Ovary (tissue), 9 donors: ENCODE data around the gene STK10. TPM values are rescaled to one million over a fixed set of nuclear protein-coding genes. Genes with fewer than 3 reads are reported as not detected.

Experiments
- DNase-seq, 5 donors: peaks; one replicate each; pipeline ENCODE4 v3.0.0-alpha.2; 2019 to 2020
- H3K27ac ChIP-seq, 2 donors: fragments of 200-600 bp; one replicate each; pipeline versions ENCODE4 v1.5.1 to v1.8.0; 2019 to 2022
- H3K27me3 ChIP-seq: fragments of 200-600 bp; one replicate; pipeline ENCODE4 v1.8.0; 2022
- H3K36me3 ChIP-seq: fragments of 200-600 bp; sonication (generic); one replicate; pipeline ENCODE4 v1.5.1; 2019
- H3K4me1 ChIP-seq: one replicate; pipeline ENCODE4 v1.8.1; 2013; ENCODE audit warnings: mild to moderate bottlenecking, moderate library complexity; ENCODE audit not compliant: insufficient read depth
- H3K4me3 ChIP-seq: fragments of 200-600 bp; sonication (generic); one replicate; pipeline ENCODE4 v1.5.1; 2017
- H3K9me3 ChIP-seq, 2 donors: fragments of 200-600 bp in 1 of 2; sonication (generic) in 1 of 2; one replicate each; pipeline versions ENCODE4 v1.5.1 to v1.8.1; 2013 to 2019; ENCODE audit warnings: mild to moderate bottlenecking in 1 of 2, moderate library complexity in 1 of 2
- EP300 ChIP-seq: sonication (generic); formaldehyde crosslinking; IDR thresholded peaks from one replicate; pipeline ENCODE4 v1.6.1; 2017; ENCODE audit warnings: antibody characterized with exemption
- POLR2A ChIP-seq: fragments of 450-650 bp; IDR thresholded peaks from one replicate; pipeline ENCODE4 v1.6.1; 2017; ENCODE audit warnings: antibody characterized with exemption, mild to moderate bottlenecking, moderate library complexity
- WGBS, 3 donors: extraction: QIAGEN DNeasy Blood & Tissue Kit in 1 of 3; methylation state at CpG; one replicate each; pipeline versions ENCODE4 v1.1.5 to v1.1.7; 2013 to 2017; 5-methylcytosine and 5-hydroxymethylcytosine counted together
- intact Hi-C, 4 donors: fragments of 100-400 bp; cut with DNase I; formaldehyde crosslinking; loops; one replicate each; pipeline versions ENCODE4 v1.11.0 to v1.15.1; 2022 to 2023
- polyA plus RNA-seq, 2 donors: library from polyadenylated mRNA; stranded (reverse); fragments of 200-250 nt in 1 of 2; fragments of 350-450 nt in 1 of 2; fragmentation: Illumina TruSeq in 1 of 2; extraction: RNeasy Lipid Tissue Mini Kit (QIAGEN cat#74804) in 1 of 2; gene quantifications; one replicate each; pipeline ENCODE4 v1.2.3, GENCODE V29; 2013 to 2014
- total RNA-seq, 7 donors: library from RNA; depleted of rRNA in 2 of 7; stranded (reverse); fragments of >200 nt in 2 of 7; fragmentation: NEBNext Ultra II Directional in 3 of 7; extraction: Animal tissue kit (Norgen Biotek cat#: 25700) in 3 of 7; gene quantifications; one replicate each; pipeline versions ENCODE4 v1.1.0 to v1.2.4, GENCODE V29; 2016 to 2023
- TF ChIP-seq, protein P1 (sequence below), 3 donors: fragments of 450-650 bp in 2 of 3; fragments of 200-600 bp in 1 of 3; IDR thresholded peaks; one replicate each; pipeline versions ENCODE4 v1.5.1 to v1.8.0; 2016 to 2022; ENCODE audit warnings: antibody characterized with exemption in 3 of 3, mild to moderate bottlenecking in 1 of 3
- donor health status: DM: no; HTN: no; CAD: no; lungs with moderate emphysema.
- donor health status: DM: no; HTN: no; CAD: no.
- donor health status: Bipolar disorder and iron deficiency.
- donor health status: DM: yes; HTN: yes; CAD: no.
- donor health status: DM: no; HTN: no; CAD: no.
- donor health status: DM: yes; HTN: yes; CAD: no.

Gene STK10
- total and polyA plus RNA-seq, 9 donors = 5.4 to 15.5 (median 10.0) TPM

DNA sequence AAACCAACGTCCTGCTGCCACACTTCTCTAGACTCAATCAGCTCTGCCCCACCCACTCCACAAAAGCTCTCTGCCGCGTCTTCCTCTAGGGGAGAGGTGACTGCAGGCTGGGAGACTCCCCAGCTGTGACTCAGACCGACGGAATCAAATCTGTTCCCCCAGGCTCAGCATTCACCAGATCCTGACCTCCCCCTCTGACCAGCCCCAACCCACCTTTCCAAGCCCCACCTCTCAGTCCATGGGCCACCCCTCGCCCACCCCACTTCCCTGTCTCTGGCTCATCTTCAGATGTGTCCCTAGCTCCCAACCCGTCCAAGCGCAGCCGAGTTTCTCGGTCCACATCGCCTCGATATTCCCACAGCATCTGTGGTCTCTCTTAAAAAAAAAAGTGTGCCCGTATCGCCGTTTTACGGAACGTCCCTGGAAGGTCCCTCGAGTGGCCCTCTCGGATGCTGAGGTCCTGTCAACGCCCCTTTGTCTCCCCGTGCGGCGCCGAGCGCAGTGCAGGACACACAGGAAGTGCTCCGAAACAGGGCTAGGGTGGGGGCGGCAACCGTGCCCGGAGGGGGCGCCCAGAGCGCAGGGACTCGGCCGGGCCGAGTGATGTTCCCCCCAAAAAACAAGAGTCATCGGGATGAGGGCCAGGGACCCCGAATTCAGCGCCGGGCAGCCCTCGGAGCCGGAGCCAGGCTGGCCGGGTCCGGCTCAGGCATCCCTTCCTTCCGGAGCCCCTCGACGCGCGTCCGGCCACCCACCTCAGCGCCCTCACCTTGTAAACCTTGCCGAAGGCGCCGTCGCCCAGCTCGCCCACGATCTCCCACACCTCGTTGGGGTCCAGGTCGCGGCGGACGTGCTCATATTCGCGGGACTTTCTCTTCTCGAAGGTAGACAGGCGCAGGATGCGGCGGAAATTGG lies 649 bp downstream of the STK10 start:
- Histone ChIP-seq H3K27me3 (no peaks in the 10 kb centered on the region), H3K27ac (peak overlapping the region; percentile 70 to 73), H3K4me1 (no peaks in the 10 kb centered on the region), H3K36me3 (no peaks in the 10 kb centered on the region), H3K9me3 (no peaks in the 10 kb centered on the region), H3K4me3 (peak overlapping the region; percentile 91)
- WGBS, 3 donors = 0% methylated on average over 66 of the region's 66 CpGs
- intact Hi-C loops = loop anchor here (2.0 to 10.0 kb wide), 6 partner anchors 75 to 773 kb away; partner anchors contain the start of genes FGF18 (in 1 of the 4) and UBTD2 (in 1 of the 4)
- TF ChIP-seq EP300 = no peak
- TF ChIP-seq, protein P1, sequence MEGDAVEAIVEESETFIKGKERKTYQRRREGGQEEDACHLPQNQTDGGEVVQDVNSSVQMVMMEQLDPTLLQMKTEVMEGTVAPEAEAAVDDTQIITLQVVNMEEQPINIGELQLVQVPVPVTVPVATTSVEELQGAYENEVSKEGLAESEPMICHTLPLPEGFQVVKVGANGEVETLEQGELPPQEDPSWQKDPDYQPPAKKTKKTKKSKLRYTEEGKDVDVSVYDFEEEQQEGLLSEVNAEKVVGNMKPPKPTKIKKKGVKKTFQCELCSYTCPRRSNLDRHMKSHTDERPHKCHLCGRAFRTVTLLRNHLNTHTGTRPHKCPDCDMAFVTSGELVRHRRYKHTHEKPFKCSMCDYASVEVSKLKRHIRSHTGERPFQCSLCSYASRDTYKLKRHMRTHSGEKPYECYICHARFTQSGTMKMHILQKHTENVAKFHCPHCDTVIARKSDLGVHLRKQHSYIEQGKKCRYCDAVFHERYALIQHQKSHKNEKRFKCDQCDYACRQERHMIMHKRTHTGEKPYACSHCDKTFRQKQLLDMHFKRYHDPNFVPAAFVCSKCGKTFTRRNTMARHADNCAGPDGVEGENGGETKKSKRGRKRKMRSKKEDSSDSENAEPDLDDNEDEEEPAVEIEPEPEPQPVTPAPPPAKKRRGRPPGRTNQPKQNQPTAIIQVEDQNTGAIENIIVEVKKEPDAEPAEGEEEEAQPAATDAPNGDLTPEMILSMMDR (IDR thresholded peaks at IDR 0.05) = no peak
- TF ChIP-seq POLR2A = no peak
- DNase-seq = peak; percentile 33 to 62 (median 58)

DNA sequence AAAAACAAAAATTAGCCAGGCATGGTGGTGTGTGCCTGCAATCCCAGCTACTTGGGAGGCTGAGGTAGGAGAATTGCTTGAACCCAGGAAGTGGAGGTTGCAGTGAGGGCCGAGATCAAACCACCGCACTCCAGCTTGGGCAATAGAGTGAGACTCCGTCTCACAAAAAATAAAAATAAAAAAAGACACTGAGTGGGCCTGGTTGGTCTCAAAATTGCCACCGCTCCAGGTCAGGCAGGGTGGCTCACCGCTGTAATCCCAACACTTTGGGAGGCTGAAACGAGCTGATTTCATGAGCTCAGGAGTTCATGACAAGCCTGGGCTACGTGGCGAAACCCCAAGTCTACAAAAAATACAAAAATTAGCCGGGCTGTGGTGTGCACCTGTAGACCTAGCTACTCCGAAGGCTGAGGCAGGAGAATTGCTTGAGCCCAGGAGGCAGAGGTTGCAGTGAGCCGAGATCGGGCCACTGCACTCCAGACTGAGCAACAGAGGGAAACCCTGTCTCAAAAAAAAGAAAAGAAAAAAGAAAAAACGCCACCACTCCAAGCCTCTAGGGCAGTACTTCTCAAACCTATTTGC lies 1.8 kb downstream of the STK10 start:
- intact Hi-C loops = loop anchor here (5.0 to 10.0 kb wide), 5 partner anchors 74 to 771 kb away; partner anchors contain the start of genes FGF18 (in 1 of the 4) and UBTD2 (in 1 of the 4)
- WGBS, 3 donors = 92 to 94% (median 93%) methylated on average over 13 of the region's 13 CpGs
- Histone ChIP-seq H3K36me3 (no peaks in the 10 kb centered on the region), H3K27ac (no peak overlapping the region), H3K4me3 (peak overlapping the region; percentile 91), H3K4me1 (no peaks in the 10 kb centered on the region), H3K9me3 (no peaks in the 10 kb centered on the region), H3K27me3 (no peaks in the 10 kb centered on the region)
- TF ChIP-seq EP300 = no peak
- peak in 1 of 5 donors; percentile 11 for DNase-seq

DNA sequence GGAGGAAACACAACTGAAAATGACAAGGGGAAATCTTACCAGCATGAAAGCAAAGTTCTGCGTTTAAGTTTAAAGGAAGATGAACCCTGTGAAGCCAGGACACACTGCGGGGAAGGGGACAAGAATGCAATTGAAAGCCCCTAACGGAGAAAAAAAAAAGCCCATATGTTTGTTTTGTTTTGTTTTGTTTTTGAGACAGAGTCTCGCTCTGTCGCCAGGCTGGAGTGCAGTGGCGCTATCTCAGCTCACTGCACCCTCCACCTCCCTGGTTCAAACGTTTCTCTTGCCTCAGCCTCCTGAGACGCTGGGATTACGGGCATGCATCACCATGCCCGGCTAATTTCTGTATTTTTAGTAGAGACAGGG lies 2.9 kb downstream of the STK10 start:
- no peak overlapping the region for H3K27ac ChIP-seq
- TF ChIP-seq, protein P1 (IDR thresholded peaks at IDR 0.05) = no peak
- no peak for TF ChIP-seq EP300
- TF ChIP-seq POLR2A = no peak
- no peaks in the 10 kb centered on the region for H3K4me1 ChIP-seq
- no peaks in the 10 kb centered on the region for H3K9me3 ChIP-seq
- no peak overlapping the region for H3K4me3 ChIP-seq
- no peaks in the 10 kb centered on the region for H3K27me3 ChIP-seq
- intact Hi-C loops = loop anchor here (5.0 to 10.0 kb wide), 5 partner anchors 73 to 770 kb away; partner anchors contain the start of genes FGF18 (in 1 of the 4) and UBTD2 (in 1 of the 4)
- no peak for DNase-seq
- no peaks in the 10 kb centered on the region for H3K36me3 ChIP-seq
- 87 to 90% (median 90%) methylated on average over 10 of the region's 10 CpGs for WGBS, 3 donors

DNA sequence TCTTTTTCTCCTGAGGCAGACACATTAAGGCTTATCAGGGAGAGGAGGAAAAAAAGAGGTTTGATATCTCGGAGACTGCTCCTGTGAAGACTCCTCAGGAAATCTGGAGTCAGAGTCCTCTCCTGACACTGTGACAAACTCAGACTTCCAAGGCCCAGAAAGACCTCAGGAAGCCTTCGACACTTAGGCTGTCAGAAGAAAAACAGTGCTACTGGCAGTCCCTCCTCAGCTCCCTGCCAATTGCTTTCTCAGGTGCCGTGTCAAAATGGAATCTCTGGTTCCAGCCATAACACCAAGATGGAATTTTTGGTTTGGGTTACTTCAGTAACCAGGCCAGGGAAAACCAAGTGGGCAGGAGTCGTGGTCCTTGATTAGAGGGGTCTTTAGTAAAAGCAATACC lies 4.1 kb downstream of the STK10 start:
- intact Hi-C loops = loop anchor here in 3 of 4 donors (10.0 kb wide), 2 partner anchors 269 to 769 kb away; partner anchors contain the start of gene FGF18 (in 1 of the 3)
- Histone ChIP-seq H3K27me3 (no peaks in the 10 kb centered on the region), H3K4me1 (no peaks in the 10 kb centered on the region), H3K27ac (no peak overlapping the region), H3K4me3 (no peak overlapping the region), H3K36me3 (no peaks in the 10 kb centered on the region), H3K9me3 (no peaks in the 10 kb centered on the region)
- 89 to 96% (median 90%) methylated on average over 4 of the region's 4 CpGs for WGBS, 3 donors
- TF ChIP-seq, protein P1 (IDR thresholded peaks at IDR 0.05) = no peak
- no peak for TF ChIP-seq POLR2A
- no peak for TF ChIP-seq EP300
- DNase-seq = no peak
